CD4-positive, CD25-positive, alpha-beta regulatory T cell (primary cell): ENCODE results near the gene MIER2. TPM values are rescaled to one million over a fixed set of nuclear protein-coding genes. Genes with fewer than 3 reads are reported as not detected.
A peak's percentile ranks its signal among the peaks of the same experiment; 100 is the strongest.
"Not testable (repeated sequence)": the region's sequence is repeated elsewhere in the genome, so short reads cannot be mapped to it uniquely, and the experiment has no call there.

Experiments
- ATAC-seq, 2 donors: fragments of 150-1000 bp; cut with Tn5 transposase; one replicate each; pipeline ENCODE4 v1.10.0; 2021; ENCODE audit warnings: low read depth in 2 of 2, moderate number of reproducible peaks in 2 of 2, moderate library complexity in 1 of 2
- DNase-seq, 3 donors: peaks; one replicate each; pipeline versions ENCODE4 v3.0.0 to v3.0.0-alpha.2; 2012 to 2022; ENCODE audit warnings: mixed read lengths in 1 of 3
- H3K27ac ChIP-seq: one replicate; pipeline ENCODE4 v1.7.0; 2013; ENCODE audit warnings: mild to moderate bottlenecking, low read length; ENCODE audit not compliant: insufficient read depth, poor library complexity, severe bottlenecking
- H3K27me3 ChIP-seq: one replicate; pipeline ENCODE4 v1.7.0; 2013; ENCODE audit warnings: low read length; ENCODE audit not compliant: control insufficient read depth, insufficient read depth
- H3K36me3 ChIP-seq: one replicate; pipeline ENCODE4 v1.7.0; 2013; ENCODE audit warnings: mild to moderate bottlenecking, low read length, moderate library complexity; ENCODE audit not compliant: control insufficient read depth, insufficient read depth
- H3K4me1 ChIP-seq: 2 replicates; pipeline ENCODE4 v1.7.0; 2013; ENCODE audit warnings: mild to moderate bottlenecking, low read length; ENCODE audit not compliant: insufficient read depth, control insufficient read depth, poor library complexity, severe bottlenecking
- H3K4me3 ChIP-seq: one replicate; pipeline ENCODE4 v1.7.0; 2013; ENCODE audit warnings: low read depth, mild to moderate bottlenecking, low read length, moderate library complexity
- H3K9me3 ChIP-seq, 2 experiments: 1 replicate in 1 of 2; 2 replicates in 1 of 2; pipeline ENCODE4 v1.7.0; 2013; ENCODE audit warnings: low read length in 2 of 2, mild to moderate bottlenecking in 1 of 2, moderate library complexity in 1 of 2; ENCODE audit not compliant: control insufficient read depth in 2 of 2
- H3K27ac Mint-ChIP-seq, 3 donors: one replicate each; pipeline ENCODE4 v1.8.0; 2020 to 2022; ENCODE audit warnings: mild to moderate bottlenecking in 3 of 3, mixed read lengths in 3 of 3, moderate library complexity in 2 of 3
- H3K27me3 Mint-ChIP-seq: one replicate; pipeline ENCODE4 v1.8.0; 2022; ENCODE audit warnings: mild to moderate bottlenecking, mixed read lengths
- H3K36me3 Mint-ChIP-seq: one replicate; pipeline ENCODE4 v1.8.0; 2020; ENCODE audit warnings: mixed read lengths
- H3K4me1 Mint-ChIP-seq, 4 donors: one replicate each; pipeline ENCODE4 v1.8.0; 2020 to 2022; ENCODE audit warnings: mixed read lengths in 4 of 4, mild to moderate bottlenecking in 1 of 4
- H3K4me3 Mint-ChIP-seq, 4 donors: one replicate each; pipeline ENCODE4 v1.8.0; 2020 to 2022; ENCODE audit warnings: mild to moderate bottlenecking in 4 of 4, mixed read lengths in 4 of 4, moderate library complexity in 3 of 4
- H3K9me3 Mint-ChIP-seq, 7 donors: one replicate each; pipeline ENCODE4 v1.8.0; 2020 to 2022; ENCODE audit warnings: mixed read lengths in 7 of 7, mild to moderate bottlenecking in 3 of 7, moderate library complexity in 2 of 7
- polyA plus RNA-seq, 4 donors: library from polyadenylated mRNA; unstranded; fragments of 300-500 nt; fragmentation: Illumina TruSeq; gene quantifications; one replicate each; pipeline ENCODE4 v1.2.3, GENCODE V29; 2021
- total RNA-seq: library from RNA; stranded (reverse); gene quantifications from one replicate; pipeline ENCODE4 v1.2.3, GENCODE V29; 2022

The MIER2 gene
- total and polyA plus RNA-seq, 5 donors from 2014 or later: 2.0 to 15.8 (median 3.0) TPM

DNA sequence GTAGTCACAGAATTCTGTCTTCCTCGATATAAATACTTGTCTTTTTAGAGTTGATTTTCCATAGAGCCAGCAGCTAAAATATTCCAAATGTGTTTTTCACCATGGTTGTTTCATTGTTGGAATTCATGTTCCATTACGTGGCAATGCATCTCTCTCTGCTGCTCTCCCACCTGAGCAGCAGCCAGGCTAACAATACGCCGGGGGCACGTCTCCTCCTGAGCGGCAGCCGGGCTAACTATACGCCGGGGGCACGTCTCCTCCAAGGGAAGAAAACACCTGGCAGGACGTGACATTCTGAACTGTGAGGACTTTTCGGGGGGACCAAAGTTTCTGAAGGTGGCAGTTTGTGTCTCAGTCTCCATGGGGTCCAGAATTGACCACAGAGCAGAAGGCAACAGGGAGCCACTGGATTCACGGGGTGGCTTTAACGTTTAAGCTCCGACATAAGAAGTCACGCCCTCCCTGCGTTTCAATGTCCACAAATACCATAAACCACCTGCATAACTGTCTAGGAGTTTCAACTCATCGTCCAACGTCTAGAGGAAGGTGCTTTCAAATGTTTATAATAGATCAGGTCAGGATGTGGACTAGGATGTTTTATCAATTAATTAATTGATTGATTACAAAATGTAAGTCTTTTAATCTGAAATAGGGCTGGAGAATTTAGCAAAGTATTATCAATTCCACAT is 68.5 kb downstream of the MIER2 start:
- no peak for ATAC-seq
- Mint-ChIP-seq H3K4me1 (no peaks in the 10 kb centered on the region), H3K27me3 (peaks cover 22% of the 10 kb centered on the region), H3K4me3 (no peak overlapping the region), H3K27ac (no peak overlapping the region), H3K36me3 (no peaks in the 10 kb centered on the region), H3K9me3 (no peaks in the 10 kb centered on the region)
- no peak for DNase-seq
- Histone ChIP-seq H3K9me3 (no peaks in the 10 kb centered on the region), H3K27me3 (no peaks in the 10 kb centered on the region), H3K4me1 (no peaks in the 10 kb centered on the region), H3K36me3 (no peaks in the 10 kb centered on the region), H3K4me3 (no peak overlapping the region), H3K27ac (no peak overlapping the region)

DNA sequence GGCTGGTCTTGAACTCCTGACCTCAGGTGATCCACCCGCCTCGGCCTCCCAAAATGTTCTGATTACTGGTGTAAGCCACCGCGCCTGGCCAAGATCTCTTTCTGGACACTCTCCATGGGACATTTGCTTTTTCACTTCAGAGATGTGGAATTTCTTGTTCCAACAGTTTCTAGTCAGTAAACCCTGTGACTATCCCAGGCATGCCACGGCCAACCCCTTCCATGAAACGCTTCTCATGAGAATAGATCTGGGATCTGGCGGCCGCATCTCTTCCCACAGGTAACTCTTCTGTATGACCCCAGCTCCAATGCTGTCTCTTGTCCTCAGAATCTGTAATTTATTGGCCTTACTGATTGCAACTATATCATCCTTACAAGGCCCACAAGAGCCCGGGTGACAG is 69.6 kb downstream of the MIER2 start:
- ATAC-seq (no peak), DNase-seq (no peak)
- Histone ChIP-seq H3K27ac (no peak overlapping the region), H3K4me1 (no peaks in the 10 kb centered on the region), H3K36me3 (no peaks in the 10 kb centered on the region), H3K27me3 (no peaks in the 10 kb centered on the region), H3K4me3 (no peak overlapping the region), H3K9me3 (no peaks in the 10 kb centered on the region)
- Mint-ChIP-seq H3K4me1 (no peaks in the 10 kb centered on the region), H3K36me3 (no peaks in the 10 kb centered on the region), H3K4me3 (peak overlapping the region in 1 of 4 donors; percentile 27), H3K27me3 (peaks cover 22% of the 10 kb centered on the region), H3K9me3 (no peaks in the 10 kb centered on the region), H3K27ac (no peak overlapping the region)

GRCh38 chr19:273393-273792 is 71.2 kb downstream of the MIER2 start:
- H3K27ac ChIP-seq: no peak overlapping the region
- H3K9me3 ChIP-seq: no peaks in the 10 kb centered on the region
- peaks cover 2% of the 10 kb centered on the region for H3K27me3 ChIP-seq
- Mint-ChIP-seq H3K36me3 (no peaks in the 10 kb centered on the region), H3K9me3 (no peaks in the 10 kb centered on the region), H3K4me3 (no peak overlapping the region), H3K27me3 (peaks cover 19% of the 10 kb centered on the region), H3K4me1 (peaks cover 0 to 6% (median 0%) of the 10 kb centered on the region in 4 donors), H3K27ac (no peak overlapping the region)
- no peaks in the 10 kb centered on the region for H3K36me3 ChIP-seq
- H3K4me3 ChIP-seq: no peak overlapping the region
- DNase-seq (no peak), ATAC-seq (no peak)
- H3K4me1 ChIP-seq: no peaks in the 10 kb centered on the region

DNA sequence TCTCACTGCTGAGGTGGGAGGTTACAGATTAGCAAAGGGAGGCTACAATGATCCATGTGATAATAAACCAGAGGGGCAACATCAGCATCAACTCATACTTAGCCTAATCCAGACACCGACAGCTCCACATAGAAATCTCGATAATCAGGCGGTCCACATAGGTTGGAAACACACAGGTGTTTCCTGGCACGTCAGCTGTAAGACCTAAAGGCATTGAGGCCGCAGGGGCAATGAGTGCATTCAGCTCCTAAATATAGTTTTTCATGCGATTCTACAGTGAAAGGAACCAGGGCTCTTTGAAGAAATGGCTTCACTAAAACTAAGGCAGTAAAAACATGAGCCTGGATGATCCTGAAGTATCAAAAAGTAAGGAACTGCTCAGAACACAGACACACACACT is 72.7 kb downstream of the MIER2 start:
- ATAC-seq: no peak
- Mint-ChIP-seq H3K9me3 (no peaks in the 10 kb centered on the region), H3K27ac (no peak overlapping the region), H3K27me3 (peaks cover 18% of the 10 kb centered on the region), H3K4me3 (no peak overlapping the region), H3K36me3 (no peaks in the 10 kb centered on the region), H3K4me1 (peaks cover 0 to 14% (median 3%) of the 10 kb centered on the region in 4 donors)
- H3K4me3 ChIP-seq: no peak overlapping the region
- peaks cover 7% of the 10 kb centered on the region for H3K4me1 ChIP-seq
- H3K27me3 ChIP-seq: peaks cover 5% of the 10 kb centered on the region
- H3K27ac ChIP-seq: no peak overlapping the region
- no peak for DNase-seq
- no peaks in the 10 kb centered on the region for H3K36me3 ChIP-seq
- H3K9me3 ChIP-seq: no peaks in the 10 kb centered on the region

DNA sequence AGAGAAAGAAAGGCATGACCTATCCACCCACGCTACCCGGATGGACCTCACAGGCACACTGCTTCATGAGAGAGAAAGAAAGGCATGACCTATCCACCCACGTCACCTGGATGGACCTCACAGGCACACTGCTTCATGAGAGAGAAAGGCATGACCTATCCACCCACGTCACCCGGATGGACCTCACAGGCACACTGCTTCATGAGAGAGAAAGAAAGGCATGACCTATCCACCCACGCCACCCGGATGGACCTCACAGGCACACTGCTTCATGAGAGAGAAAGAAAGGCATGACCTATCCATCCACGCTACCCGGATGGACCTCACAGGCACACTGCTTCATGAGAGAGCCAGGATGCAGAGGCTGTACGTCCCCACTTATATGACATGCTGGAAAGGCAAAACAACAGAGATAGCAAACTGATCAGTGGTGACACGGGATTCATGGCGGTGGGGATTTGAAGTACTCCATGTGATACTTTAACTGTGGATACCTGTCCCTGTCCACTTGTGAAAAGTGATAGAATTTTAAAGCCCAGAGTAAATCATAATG is 73.8 kb downstream of the MIER2 start:
- H3K4me1 Mint-ChIP-seq: peaks cover 0 to 20% (median 7%) of the 10 kb centered on the region in 4 donors
- not testable (repeated sequence) for H3K36me3 Mint-ChIP-seq, H3K4me1 ChIP-seq, H3K27ac Mint-ChIP-seq, H3K4me3 Mint-ChIP-seq, H3K9me3 Mint-ChIP-seq, ATAC-seq, H3K27me3 ChIP-seq, DNase-seq, H3K9me3 ChIP-seq, H3K27ac ChIP-seq, H3K4me3 ChIP-seq, H3K36me3 ChIP-seq
- peaks cover 28% of the 10 kb centered on the region for H3K27me3 Mint-ChIP-seq

- H3K27me3 Mint-ChIP-seq: peaks cover 29% of the 10 kb centered on the region
- no peaks in the 10 kb centered on the region for H3K36me3 ChIP-seq
- no peak for ATAC-seq
Observed at GRCh38 chr19:269241-269640, 75.4 kb downstream of the MIER2 start.

DNA sequence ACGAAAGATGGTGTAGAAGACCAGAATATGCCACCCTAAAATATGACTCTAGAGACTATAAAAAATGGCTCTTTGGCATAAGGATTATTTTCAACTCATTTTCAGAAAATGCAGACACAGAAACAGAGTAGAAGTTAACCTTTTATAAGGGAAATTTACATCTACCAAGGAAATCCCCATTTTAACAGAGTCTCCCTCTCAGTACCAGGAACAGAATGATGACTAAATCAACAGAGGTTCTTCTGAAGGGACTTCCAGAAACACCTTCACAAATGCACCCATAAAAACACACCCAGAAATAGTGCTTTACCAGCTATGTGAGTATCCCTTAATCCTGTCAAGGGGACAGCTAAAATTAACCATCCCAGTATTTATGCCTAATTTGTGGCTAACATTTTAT is 82.5 kb downstream of the MIER2 start:
- no peak overlapping the region for H3K4me3 ChIP-seq
- Mint-ChIP-seq H3K36me3 (no peaks in the 10 kb centered on the region), H3K27me3 (peaks cover 20% of the 10 kb centered on the region), H3K4me1 (peaks cover 0 to 8% (median 5%) of the 10 kb centered on the region in 4 donors), H3K27ac (no peak overlapping the region), H3K9me3 (peaks cover 0 to 3% (median 0%) of the 10 kb centered on the region in 7 donors), H3K4me3 (peak overlapping the region in 1 of 4 donors; percentile 1)
- peaks cover 3% of the 10 kb centered on the region for H3K4me1 ChIP-seq
- H3K9me3 ChIP-seq: no peaks in the 10 kb centered on the region
- H3K27ac ChIP-seq: no peak overlapping the region
- H3K36me3 ChIP-seq: no peaks in the 10 kb centered on the region
- DNase-seq (no peak), ATAC-seq (no peak)
- peaks cover 5% of the 10 kb centered on the region for H3K27me3 ChIP-seq

More at GRCh38 chr19:269241-269640, 75.4 kb downstream of the MIER2 start:
- Mint-ChIP-seq H3K4me3 (peak overlapping the region in 1 of 4 donors; percentile 2), H3K27ac (no peak overlapping the region), H3K36me3 (no peaks in the 10 kb centered on the region), H3K9me3 (no peaks in the 10 kb centered on the region), H3K4me1 (peaks cover 0 to 20% (median 7%) of the 10 kb centered on the region in 4 donors)
- no peak for DNase-seq
- no peak overlapping the region for H3K27ac ChIP-seq
- H3K4me1 ChIP-seq: peaks cover 8% of the 10 kb centered on the region
- H3K4me3 ChIP-seq: no peak overlapping the region
- no peaks in the 10 kb centered on the region for H3K9me3 ChIP-seq
- peaks cover 10% of the 10 kb centered on the region for H3K27me3 ChIP-seq

DNA sequence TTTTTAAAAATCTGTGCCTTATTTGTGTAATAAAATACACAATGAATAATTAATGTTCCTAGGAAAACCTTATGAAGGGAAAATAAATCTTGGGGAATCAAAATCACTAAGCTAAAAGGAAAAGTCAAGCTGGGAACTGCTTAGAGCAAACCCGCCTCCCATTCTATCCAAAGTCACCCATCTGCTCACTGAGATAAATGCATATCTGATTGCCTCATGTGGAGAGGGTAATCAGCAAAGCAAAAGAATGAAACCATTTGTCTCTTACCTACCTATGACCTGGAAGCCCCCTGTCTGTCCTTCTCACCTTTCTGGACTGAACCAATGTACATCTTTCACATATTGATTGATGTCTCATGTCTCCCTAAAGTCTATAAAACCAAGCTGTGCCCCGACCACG is 87.8 kb downstream of the MIER2 start:
- ATAC-seq, DNase-seq, H3K9me3 ChIP-seq, H3K27me3 ChIP-seq, H3K27ac Mint-ChIP-seq, H3K36me3 Mint-ChIP-seq, H3K9me3 Mint-ChIP-seq, H3K4me3 Mint-ChIP-seq, H3K4me3 ChIP-seq, H3K4me1 ChIP-seq, H3K36me3 ChIP-seq, H3K27ac ChIP-seq, H3K4me1 Mint-ChIP-seq: not testable (repeated sequence)
- H3K27me3 Mint-ChIP-seq: peaks cover 25% of the 10 kb centered on the region
